ENCODE data around the gene DOCK11. TPM values are rescaled to one million over a fixed set of nuclear protein-coding genes. Genes with fewer than 3 reads are reported as not detected.

Gene DOCK11
- total RNA-seq, 2 donors from 2014 or later, result 3.1 to 3.4 TPM

GRCh38 chrX:118627084-118627758 is 131.6 kb downstream of the DOCK11 start:
- TF ChIP-seq CTCF (conservative IDR thresholded peaks at IDR 0.05), result peak; percentile 70
- no peak for DNase-seq
- no peak overlapping the region for H3K4me3 Mint-ChIP-seq
- no peaks in the 10 kb centered on the region for H3K27me3 Mint-ChIP-seq (ENCODE audit: insufficient read depth)
- WGBS, 2 experiments (ENCODE audit: insufficient coverage in 1 of 2, insufficient read length in 1 of 2), result 64% methylated on average over 5 of the region's 5 CpGs; no CpG with 5 or more reads in 1 of the 2 experiments
- H3K36me3 Mint-ChIP-seq (ENCODE audit: low read depth), result no peaks in the 10 kb centered on the region
- Histone ChIP-seq H3K4me1 (ENCODE audit: control insufficient read depth, insufficient read depth, low read length) (no peaks in the 10 kb centered on the region), H3K4me3 (ENCODE audit: low read length) (no peak overlapping the region), H3K36me3 (ENCODE audit: control insufficient read depth, insufficient read depth, low read length) (no peaks in the 10 kb centered on the region), H3K9me3 (ENCODE audit: control insufficient read depth, low read length) (no peaks in the 10 kb centered on the region), H3K9ac (ENCODE audit: extremely low read depth, low read length, poor library complexity, severe bottlenecking) (no peak overlapping the region), H3K27me3 (ENCODE audit: control insufficient read depth, insufficient read depth, low read length, poor library complexity, severe bottlenecking) (no peaks in the 10 kb centered on the region), H3K27ac (ENCODE audit: low read depth, low read length) (no peak overlapping the region)
- no peaks in the 10 kb centered on the region for H3K4me1 Mint-ChIP-seq
- H3K27ac Mint-ChIP-seq, result no peak overlapping the region
- H3K9me3 Mint-ChIP-seq, result peaks cover 26% of the 10 kb centered on the region

GRCh38 chrX:118630848-118631247 is 135.2 kb downstream of the DOCK11 start:
- H3K4me3 Mint-ChIP-seq, result no peak overlapping the region
- H3K27me3 Mint-ChIP-seq (ENCODE audit: insufficient read depth), result no peaks in the 10 kb centered on the region
- no peaks in the 10 kb centered on the region for H3K4me1 Mint-ChIP-seq
- no peak overlapping the region for H3K27ac ChIP-seq (ENCODE audit: low read depth, low read length)
- H3K27me3 ChIP-seq (ENCODE audit: control insufficient read depth, insufficient read depth, low read length, poor library complexity, severe bottlenecking), result no peaks in the 10 kb centered on the region
- H3K4me3 ChIP-seq (ENCODE audit: low read length), result no peak overlapping the region
- H3K9me3 Mint-ChIP-seq, result peaks cover 38% of the 10 kb centered on the region
- no peaks in the 10 kb centered on the region for H3K9me3 ChIP-seq (ENCODE audit: control insufficient read depth, low read length)
- no peak overlapping the region for H3K27ac Mint-ChIP-seq
- no peak for TF ChIP-seq CTCF (conservative IDR thresholded peaks at IDR 0.05)
- no peak for DNase-seq
- WGBS, 2 experiments (ENCODE audit: insufficient coverage in 1 of 2, insufficient read length in 1 of 2), result 90 to 93% methylated on average over 4 to 7 of the region's 7 CpGs
- H3K36me3 Mint-ChIP-seq (ENCODE audit: low read depth), result no peaks in the 10 kb centered on the region
- H3K9ac ChIP-seq (ENCODE audit: extremely low read depth, low read length, poor library complexity, severe bottlenecking), result no peak overlapping the region
- H3K36me3 ChIP-seq (ENCODE audit: control insufficient read depth, insufficient read depth, low read length), result no peaks in the 10 kb centered on the region
- no peaks in the 10 kb centered on the region for H3K4me1 ChIP-seq (ENCODE audit: control insufficient read depth, insufficient read depth, low read length)

GRCh38 chrX:118631586-118631985 is 136.0 kb downstream of the DOCK11 start:
- no peaks in the 10 kb centered on the region for H3K27me3 ChIP-seq (ENCODE audit: control insufficient read depth, insufficient read depth, low read length, poor library complexity, severe bottlenecking)
- H3K4me3 ChIP-seq (ENCODE audit: low read length), result no peak overlapping the region
- DNase-seq, result no peak
- Mint-ChIP-seq H3K27ac (no peak overlapping the region), H3K4me3 (no peak overlapping the region), H3K36me3 (ENCODE audit: low read depth) (no peaks in the 10 kb centered on the region), H3K4me1 (no peaks in the 10 kb centered on the region), H3K27me3 (ENCODE audit: insufficient read depth) (no peaks in the 10 kb centered on the region), H3K9me3 (peaks cover 36% of the 10 kb centered on the region)
- no peak overlapping the region for H3K9ac ChIP-seq (ENCODE audit: extremely low read depth, low read length, poor library complexity, severe bottlenecking)
- TF ChIP-seq CTCF (conservative IDR thresholded peaks at IDR 0.05), result no peak
- no peaks in the 10 kb centered on the region for H3K36me3 ChIP-seq (ENCODE audit: control insufficient read depth, insufficient read depth, low read length)
- no peak overlapping the region for H3K27ac ChIP-seq (ENCODE audit: low read depth, low read length)
- WGBS, 2 experiments (ENCODE audit: insufficient coverage in 1 of 2, insufficient read length in 1 of 2), result no CpG with 5 or more reads among the region's 1 CpG
- no peaks in the 10 kb centered on the region for H3K4me1 ChIP-seq (ENCODE audit: control insufficient read depth, insufficient read depth, low read length)
- no peaks in the 10 kb centered on the region for H3K9me3 ChIP-seq (ENCODE audit: control insufficient read depth, low read length)
